Activated CD4-positive, alpha-beta T cell treated with anti-CD3 and anti-CD28 coated beads for 48 hours (primary cell): ENCODE results near the gene SMCO2.

Experiments used
- DNase-seq: peaks from one replicate; pipeline ENCODE4 v3.0.0-alpha.2; 2020

Gene SMCO2

DNA sequence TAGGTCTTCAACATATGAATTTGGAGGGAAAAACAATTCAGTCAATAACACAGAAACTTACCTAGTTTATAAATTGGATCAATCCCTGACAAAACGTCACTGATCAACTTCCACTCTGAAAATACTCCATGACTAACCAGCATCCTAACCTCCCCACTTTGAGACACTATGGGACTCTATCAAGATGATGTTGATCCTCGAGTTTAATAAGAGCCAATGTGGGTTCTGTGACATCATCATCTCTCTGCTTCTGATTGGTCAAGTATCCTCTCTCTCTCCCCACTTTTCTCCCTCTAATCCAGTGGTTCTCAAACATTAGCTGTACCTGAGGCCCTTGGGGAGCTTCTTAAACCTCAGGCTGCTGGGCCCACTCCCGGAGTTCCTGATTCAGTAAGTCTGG lies at the start of gene SMCO2:
Gene SMCO2, plus strand, starts transcription at position 301 of the 400 bp plus-strand sequence. CDS start 23,896 bp downstream, outside the sequence.
- no peak for DNase-seq

- DNase-seq, result no peak
Observed at GRCh38 chr12:27398466-27398865, 48.1 kb upstream of the SMCO2 start.

DNA sequence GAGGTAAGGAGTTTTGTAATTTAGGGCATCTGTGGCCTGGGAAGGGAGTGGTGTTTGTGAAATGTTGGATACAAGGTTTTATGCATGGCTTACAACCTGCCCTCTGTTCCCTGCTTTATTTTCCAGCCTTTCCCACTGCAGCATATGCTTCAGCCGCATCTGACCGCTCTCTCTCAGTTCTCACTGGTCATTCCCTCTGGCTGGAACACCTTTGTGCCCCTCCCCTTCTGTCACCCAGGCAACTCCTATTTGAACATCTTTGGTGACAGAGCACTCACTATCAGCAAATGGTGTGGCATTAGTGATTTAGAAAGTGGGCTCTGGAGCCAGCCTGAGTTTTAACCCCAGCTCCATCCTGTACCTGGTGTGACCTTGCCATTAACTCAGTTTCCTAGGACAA lies 47.5 kb upstream of the SMCO2 start:
- DNase-seq, result no peak

DNA sequence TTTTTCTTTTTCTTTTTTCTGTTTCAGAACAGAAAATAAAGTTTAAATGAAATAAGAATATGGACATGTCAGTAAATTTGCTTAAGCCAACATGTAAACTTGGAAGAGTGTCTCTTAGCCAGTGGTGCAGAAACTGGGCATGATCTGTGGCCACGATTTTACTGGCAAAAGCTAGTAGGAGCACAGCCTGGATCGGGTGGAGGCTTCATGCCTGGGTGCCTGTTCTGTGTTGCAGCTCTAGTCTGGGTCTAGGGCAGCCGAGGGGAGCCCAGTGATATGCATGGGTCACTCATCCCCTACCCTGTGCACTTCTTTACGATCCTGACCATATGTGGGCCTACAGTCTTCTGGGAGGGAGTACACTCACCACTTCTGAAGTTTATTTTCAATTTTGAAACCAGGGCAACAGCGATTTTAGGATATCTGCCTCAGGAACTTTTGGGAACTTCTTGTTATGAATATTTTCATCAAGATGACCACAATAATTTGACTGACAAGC lies 45.6 kb upstream of the SMCO2 start:
- DNase-seq, result no peak

- no peak for DNase-seq
Observed at GRCh38 chr12:27412047-27412446, 34.5 kb upstream of the SMCO2 start.

- DNase-seq, result no peak
Observed at GRCh38 chr12:27422697-27423096, 23.8 kb upstream of the SMCO2 start.

DNA sequence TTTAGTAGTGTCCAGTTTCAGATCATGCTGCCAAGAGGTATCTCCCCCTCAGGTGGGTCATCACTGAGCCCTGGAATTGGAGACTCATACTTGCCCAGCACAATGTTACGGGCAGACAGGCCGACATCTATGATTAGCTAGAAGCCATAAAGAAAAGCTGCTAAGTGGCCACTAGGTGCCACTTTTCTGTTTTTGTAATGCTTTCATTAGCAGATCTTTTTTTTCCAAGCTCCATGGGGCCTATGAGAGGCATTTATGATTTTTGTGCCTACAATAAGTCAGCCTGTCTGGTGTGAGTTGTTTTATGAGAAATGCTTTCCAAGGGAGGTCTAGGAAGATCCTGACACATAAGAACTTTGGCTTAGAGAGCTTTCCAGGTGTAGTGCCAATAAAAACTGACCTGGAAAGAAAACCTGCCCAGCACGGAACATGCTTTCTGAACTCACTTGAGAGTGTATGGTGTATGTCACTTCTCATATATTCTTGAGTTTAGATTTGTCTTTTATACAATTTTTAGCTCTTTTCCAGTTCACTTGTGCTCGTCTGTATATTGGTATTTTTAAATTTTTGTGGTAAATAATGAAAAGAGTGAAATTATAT lies 21.8 kb upstream of the SMCO2 start:
- DNase-seq, result no peak

DNA sequence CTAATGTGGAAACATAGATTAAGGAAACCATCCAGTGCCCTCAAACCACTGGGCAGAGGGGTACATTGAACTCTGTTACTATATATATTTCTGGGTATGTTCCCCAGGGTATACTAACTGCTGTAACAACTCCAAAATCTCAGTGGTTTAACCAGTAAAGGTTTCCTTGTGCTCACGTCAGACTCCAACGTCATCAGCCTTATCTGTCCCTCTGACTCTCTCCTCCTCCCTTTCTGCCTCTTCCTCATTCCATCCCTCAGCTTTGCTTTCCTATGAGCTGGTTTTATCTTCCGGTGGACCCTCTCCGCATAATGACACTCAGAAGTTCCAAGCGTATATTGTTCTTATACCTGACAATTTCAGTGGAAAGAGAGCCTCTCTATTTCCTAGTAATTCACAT lies 21.2 kb upstream of the SMCO2 start:
- DNase-seq, result no peak

GRCh38 chr12:27426743-27427487 lies 19.6 kb upstream of the SMCO2 start:
- DNase-seq, result no peak

GRCh38 chr12:27427824-27428223 lies 18.7 kb upstream of the SMCO2 start:
- DNase-seq, result no peak

DNA sequence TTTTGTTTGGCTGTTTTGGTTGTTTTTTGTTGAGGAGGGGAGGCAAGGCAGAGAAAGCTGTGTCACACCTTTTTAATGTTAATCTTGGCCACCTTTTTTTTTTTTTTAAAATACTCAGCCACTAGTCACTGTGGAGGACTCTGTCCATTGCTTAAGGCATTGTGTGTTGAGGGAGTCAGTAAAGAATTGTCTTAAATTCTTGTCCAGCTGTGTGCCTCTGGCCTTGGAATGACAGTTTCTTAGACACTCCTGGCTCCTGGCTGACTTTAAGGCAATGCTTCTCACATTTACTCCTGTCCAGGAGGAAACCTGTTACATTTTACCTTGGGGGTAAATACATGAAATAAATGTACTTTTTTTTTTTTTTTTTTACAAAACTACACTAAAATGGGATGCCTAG lies 18.1 kb upstream of the SMCO2 start:
- no peak for DNase-seq

GRCh38 chr12:27429606-27430005 lies 16.9 kb upstream of the SMCO2 start:
- no peak for DNase-seq

- DNase-seq, result no peak
Observed at GRCh38 chr12:27431185-27431584, 15.4 kb upstream of the SMCO2 start.

DNA sequence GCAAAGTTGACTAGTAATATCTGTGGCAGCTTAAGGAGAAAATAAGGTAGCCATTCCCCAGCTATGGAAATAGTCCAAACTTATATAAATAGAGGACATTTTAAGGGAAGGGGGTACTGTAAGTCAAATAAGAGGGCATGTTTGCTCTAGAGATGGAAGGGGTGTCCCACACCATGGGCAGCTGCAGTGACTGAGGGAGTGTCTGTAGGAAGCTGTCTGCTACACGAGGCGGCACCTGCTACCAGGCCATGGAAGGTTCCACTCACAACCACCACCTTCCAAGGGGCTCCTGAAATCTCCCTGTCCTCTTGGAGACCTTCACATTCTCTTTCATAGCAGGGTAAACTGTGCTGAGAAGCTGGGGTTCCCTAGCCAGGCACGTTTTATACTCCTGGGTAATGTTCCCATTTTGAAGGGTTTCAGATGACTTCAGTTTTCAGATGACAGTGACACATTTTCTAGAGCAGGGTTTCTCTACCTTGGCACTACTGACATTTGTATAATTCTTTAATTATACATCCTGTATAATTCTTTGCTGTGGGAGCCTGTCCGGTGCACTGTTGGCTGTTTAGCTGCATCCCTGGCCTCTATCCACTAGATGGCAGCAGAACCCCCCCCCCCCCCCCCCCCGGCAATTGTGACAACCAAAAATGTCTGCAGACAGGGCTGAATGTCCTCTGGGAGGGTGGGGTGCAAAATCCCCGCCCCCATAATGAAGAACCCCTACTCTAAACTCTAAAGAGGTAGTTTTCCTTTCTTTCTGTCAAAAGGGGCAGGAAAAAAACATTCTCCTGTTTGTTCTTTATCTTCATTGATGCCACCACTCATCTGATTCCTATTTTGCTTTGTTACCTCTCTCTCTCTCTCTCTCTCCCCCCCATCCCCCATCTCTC lies 11.6 kb upstream of the SMCO2 start:
- DNase-seq, result peak; percentile 24

- no peak for DNase-seq
Observed at GRCh38 chr12:27436029-27436428, 10.5 kb upstream of the SMCO2 start.

GRCh38 chr12:27436768-27437167 lies 9.8 kb upstream of the SMCO2 start:
- no peak for DNase-seq

GRCh38 chr12:27437839-27438238 lies 8.7 kb upstream of the SMCO2 start:
- no peak for DNase-seq

GRCh38 chr12:27447761-27448160 lies 1.2 kb downstream of the SMCO2 start:
- DNase-seq, result no peak

GRCh38 chr12:27449026-27449425 lies 2.5 kb downstream of the SMCO2 start:
- DNase-seq, result no peak

DNA sequence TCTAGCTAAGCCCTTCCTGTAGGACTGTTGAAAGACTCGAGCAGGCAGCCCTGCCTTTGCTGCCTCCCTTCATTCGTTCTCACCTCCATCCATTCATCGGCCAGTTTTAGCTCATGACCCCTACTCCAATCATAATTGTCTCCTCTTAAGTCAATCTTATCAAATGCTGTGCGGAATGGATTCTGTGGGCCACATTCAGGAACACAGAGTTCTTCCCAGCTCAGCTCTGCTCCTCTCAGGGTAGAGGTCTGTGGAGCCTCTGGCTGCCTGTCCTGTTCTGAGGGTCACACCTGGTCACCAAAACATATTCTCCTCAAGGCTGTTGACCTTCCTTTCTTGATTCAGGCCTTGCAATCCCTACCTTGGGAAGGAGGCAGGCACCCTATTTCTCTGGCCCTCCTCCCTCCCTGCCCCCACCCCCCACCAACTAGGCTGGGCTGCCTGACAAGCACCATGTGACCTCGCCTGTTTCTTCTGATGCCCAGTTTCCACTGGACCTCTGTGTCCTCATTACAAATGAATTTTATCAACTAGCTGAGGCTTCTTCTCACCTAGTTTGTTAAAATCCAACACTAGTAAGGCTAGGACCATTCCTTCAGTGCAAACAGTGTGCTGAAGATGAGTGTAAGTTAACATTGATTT lies 3.5 kb downstream of the SMCO2 start:
- DNase-seq, result no peak

DNA sequence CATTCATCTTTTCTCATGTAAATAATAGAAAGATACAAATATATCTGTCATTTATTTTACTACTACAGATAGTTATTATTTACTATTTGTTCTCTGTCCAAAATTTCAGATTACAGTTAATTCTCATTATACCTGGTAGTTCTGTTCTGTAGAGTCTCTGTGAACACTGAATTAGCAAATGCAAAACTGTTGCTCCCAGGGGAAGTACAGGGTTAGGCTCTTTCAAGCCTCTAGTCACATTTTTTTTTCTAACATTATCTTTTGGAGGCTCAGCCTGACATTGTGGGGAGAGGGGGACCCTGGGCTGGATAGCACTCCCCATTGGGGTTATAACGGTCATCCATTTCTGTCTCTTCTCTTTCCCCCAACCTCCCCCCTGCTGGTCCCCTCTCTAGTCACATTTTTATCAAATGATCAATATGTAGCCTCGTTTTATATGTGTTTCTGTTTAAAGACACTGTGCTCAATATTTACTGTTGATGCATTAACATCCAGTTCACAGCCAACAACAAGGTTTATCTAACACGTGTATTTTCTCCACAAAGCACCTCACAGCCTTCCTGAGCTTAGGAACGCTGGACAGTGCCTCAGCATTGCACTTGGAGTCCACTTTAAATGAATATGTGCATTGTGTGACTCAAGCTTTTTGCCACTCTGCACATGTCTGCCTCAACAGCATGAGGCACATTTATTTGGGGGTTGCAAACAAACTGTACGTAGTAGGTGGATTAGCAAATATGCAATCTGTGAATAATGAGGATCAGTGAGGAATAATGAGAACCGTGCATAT lies 4.7 kb downstream of the SMCO2 start:
- no peak for DNase-seq

GRCh38 chr12:27453421-27453820 lies 6.9 kb downstream of the SMCO2 start:
- DNase-seq, result no peak
